AG09309 (cell line): ENCODE measurements around the gene PI16.
A peak's percentile ranks its signal among the peaks of the same experiment; 100 is the strongest.

Experiments
- DNase-seq: peaks from one replicate; pipeline ENCODE4 v3.0.0-alpha.2; 2010; ENCODE audit warnings: low read depth
- H3K4me3 ChIP-seq: 2 replicates; pipeline ENCODE4 v1.5.1; 2011; ENCODE audit warnings: mild to moderate bottlenecking, low read depth, low read length, moderate library complexity; ENCODE audit not compliant: control insufficient read depth
- CTCF ChIP-seq: IDR thresholded peaks from 2 replicates; pipeline ENCODE4 v1.5.1; 2011; ENCODE audit warnings: mild to moderate bottlenecking, low read depth, low read length, inconsistent platforms; ENCODE audit not compliant: insufficient read depth, control insufficient read depth; ENCODE audit errors: missing control alignments

PI16 gene

GRCh38 chr6:36920049-36920448 lies 34.5 kb upstream of the PI16 start:
- DNase-seq = no peak
- H3K4me3 ChIP-seq = no peak overlapping the region
- no peak for TF ChIP-seq CTCF

GRCh38 chr6:36920546-36920945 lies 34.0 kb upstream of the PI16 start:
- TF ChIP-seq CTCF = no peak
- no peak overlapping the region for H3K4me3 ChIP-seq
- DNase-seq = peak; percentile 38

GRCh38 chr6:36924131-36924530 lies 30.4 kb upstream of the PI16 start:
- no peak for DNase-seq

GRCh38 chr6:36924778-36925374 lies 29.7 kb upstream of the PI16 start:
- no peak for DNase-seq
- TF ChIP-seq CTCF = no peak
- H3K4me3 ChIP-seq = no peak overlapping the region

More at GRCh38 chr6:36924131-36924530, 30.4 kb upstream of the PI16 start:
- no peak for TF ChIP-seq CTCF
- H3K4me3 ChIP-seq = no peak overlapping the region

GRCh38 chr6:36925809-36926208 lies 28.7 kb upstream of the PI16 start:
- DNase-seq = no peak
- no peak for TF ChIP-seq CTCF
- no peak overlapping the region for H3K4me3 ChIP-seq

- DNase-seq = no peak
- no peak for TF ChIP-seq CTCF
- no peak overlapping the region for H3K4me3 ChIP-seq
These were observed 27.6 kb upstream of the PI16 start for GRCh38 chr6:36926708-36927513.
